HUES64 (cell line): ENCODE data around the gene ATP13A2.

Experiments used
- H3K27ac ChIP-seq: 2 replicates; pipeline ENCODE4 v1.7.0; 2013; ENCODE audit warnings: low read depth, low read length, inconsistent platforms
- H3K27me3 ChIP-seq: 2 replicates; pipeline ENCODE4 v1.6.1; 2013; ENCODE audit warnings: mild to moderate bottlenecking, low read length; ENCODE audit not compliant: insufficient read depth
- H3K36me3 ChIP-seq: 2 replicates; pipeline ENCODE4 v1.6.1; 2013; ENCODE audit warnings: mild to moderate bottlenecking, low read length; ENCODE audit not compliant: insufficient read depth
- H3K4me1 ChIP-seq: 2 replicates; pipeline ENCODE4 v1.6.1; 2013; ENCODE audit warnings: mild to moderate bottlenecking, low read length, moderate library complexity; ENCODE audit not compliant: insufficient read depth
- H3K4me3 ChIP-seq: 2 replicates; pipeline ENCODE4 v1.5.1; 2013; ENCODE audit warnings: mild to moderate bottlenecking, low read length, moderate library complexity
- H3K9ac ChIP-seq: 2 replicates; pipeline ENCODE4 v1.6.1; 2013; ENCODE audit warnings: mild to moderate bottlenecking, low read depth, low read length
- H3K9me3 ChIP-seq: 2 replicates; pipeline ENCODE4 v1.6.1; 2013; ENCODE audit warnings: low read depth, low read length; ENCODE audit not compliant: insufficient read depth
- WGBS: fragments of 150-250, 120-280 bp; methylation state at CpG from one replicate; pipeline ENCODE4 v1.1.7; 2013; ENCODE audit warnings: missing lambda C conversion rate; 5-methylcytosine and 5-hydroxymethylcytosine counted together

Gene ATP13A2

DNA sequence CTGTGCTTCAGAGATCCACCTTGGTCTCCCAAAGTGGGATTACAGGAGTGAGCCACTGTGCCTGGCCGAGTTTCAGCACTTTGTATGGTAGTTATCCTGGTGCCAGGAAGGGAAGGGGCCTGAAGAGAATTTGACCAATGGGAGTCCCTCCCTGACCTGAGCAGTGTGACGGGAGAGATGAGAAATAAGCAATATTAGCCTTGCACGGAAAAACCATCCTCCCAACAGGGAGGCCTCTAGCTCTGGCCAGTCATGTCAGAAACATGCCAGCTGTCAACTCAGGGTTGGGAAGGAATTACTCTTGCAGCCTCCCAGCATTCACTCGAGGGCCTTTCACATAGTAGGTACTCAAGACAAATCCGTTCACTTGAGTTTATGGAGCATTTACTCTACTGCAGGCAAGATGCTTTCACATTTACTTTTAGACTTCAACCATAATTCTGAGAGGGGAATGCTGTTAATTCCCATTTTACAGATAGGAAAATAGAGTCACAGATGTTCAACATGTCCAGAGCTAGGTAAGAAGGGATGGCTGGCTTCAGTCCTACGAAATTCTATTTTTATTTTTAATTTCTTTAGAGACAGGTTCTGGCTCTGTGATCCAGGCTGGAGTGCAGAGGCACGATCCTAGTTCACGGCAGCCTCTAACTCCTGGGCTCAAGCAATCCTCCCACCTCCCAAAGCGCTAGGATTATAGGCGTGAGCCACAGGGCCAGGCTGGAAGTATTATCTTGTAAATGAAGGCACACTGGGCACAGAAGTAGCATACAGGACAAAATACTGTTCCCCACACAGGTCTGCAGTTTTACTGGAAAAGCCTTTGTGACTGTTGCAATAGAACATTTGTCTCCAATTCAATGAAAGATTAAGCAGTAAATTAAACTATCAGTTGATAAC is 3.2 kb upstream of the ATP13A2 start:
- Histone ChIP-seq H3K27me3 (no peaks in the 10 kb centered on the region), H3K9ac (no peak overlapping the region), H3K4me1 (peaks cover 42% of the 10 kb centered on the region), H3K9me3 (no peaks in the 10 kb centered on the region), H3K36me3 (peaks cover 25% of the 10 kb centered on the region), H3K4me3 (no peak overlapping the region), H3K27ac (peak overlapping the region; percentile 44; the same call in 1 of the 2 replicates)
- WGBS = 44% methylated on average over 10 of the region's 10 CpGs

DNA sequence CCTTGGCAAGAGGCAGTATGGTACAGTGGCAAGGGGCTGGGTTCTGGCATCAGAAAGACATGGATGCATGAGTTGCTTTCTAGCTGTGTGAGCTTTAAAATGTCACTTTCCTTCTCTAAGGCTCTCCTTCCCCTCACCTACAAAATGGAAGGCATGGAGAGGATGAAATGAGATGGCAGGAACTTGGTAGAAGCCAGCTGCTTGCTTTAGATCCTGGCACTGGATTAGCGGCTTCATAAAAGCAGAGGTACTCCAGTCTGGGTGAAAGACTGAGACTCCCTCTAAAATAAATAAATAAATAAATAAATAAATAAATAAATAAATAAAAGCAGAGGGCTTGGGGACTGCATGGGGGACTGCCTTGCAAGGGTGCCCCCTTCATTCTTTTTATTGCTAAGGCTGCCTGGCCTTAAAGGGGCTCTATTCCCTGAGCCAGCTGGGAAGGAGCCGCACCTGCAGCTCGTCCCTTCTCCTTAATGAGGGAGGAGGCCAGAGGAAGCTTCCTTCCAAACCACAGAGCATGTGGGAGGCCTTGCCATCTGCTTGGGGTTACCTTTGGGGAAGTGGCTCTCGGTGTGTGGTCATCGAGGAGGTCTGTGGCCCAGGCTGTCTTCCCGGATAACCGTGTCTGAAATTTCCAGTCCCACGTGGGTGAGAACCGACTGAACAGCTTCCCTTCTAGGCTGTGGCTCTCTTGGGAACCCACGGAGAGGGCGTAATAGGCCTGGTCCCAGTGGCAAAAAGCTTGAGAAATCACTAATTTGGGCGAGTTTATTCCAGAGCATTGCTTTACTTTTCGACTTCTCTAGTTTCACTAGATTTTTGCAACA is 2.0 kb upstream of the ATP13A2 start:
- no peak overlapping the region for H3K9ac ChIP-seq
- peak overlapping the region; percentile 34; the same call in 1 of the 2 replicates for H3K27ac ChIP-seq
- peaks cover 42% of the 10 kb centered on the region for H3K4me1 ChIP-seq
- peaks cover 13% of the 10 kb centered on the region for H3K36me3 ChIP-seq
- no peak overlapping the region; the same call in 1 of the 2 replicates for H3K4me3 ChIP-seq
- no peaks in the 10 kb centered on the region for H3K27me3 ChIP-seq
- WGBS = 85% methylated on average over 13 of the region's 13 CpGs
- H3K9me3 ChIP-seq = no peaks in the 10 kb centered on the region

DNA sequence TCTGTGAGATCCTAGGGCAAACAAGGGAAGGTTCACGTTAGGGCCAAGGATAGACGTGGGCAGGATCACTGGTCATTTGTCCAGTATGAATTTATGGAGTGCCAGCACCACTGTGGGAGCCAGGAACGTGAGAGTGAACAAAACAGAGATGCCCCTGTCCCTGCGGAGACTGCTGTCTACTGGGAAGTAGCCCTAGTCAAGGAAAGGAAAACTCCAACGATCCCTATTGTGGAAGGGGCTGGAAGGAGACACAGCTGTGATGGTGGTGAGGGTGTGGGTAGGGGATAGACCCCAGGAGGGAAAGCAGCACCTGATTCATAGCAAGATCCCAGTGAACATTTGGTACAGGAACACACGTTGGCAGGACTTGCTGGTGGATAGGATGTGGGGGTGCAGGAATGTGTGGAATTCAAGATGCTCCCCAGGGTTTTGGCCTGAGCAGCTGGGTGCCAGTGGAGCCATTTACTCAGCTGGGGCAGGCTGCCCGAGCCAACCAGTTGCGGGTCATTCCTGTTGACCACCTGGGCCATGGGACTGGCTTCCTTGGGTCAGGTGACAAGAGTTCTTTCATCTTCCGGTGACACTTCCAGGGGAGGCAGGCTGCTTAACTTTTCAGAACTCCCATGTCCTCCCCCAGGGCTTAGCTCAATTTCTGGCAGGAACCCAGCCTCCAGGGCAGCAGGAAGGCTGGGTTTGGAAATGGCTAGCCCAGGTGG is 1.2 kb upstream of the ATP13A2 start:
- peak overlapping the region; percentile 34; the same call in 1 of the 2 replicates for H3K27ac ChIP-seq
- peaks cover 5% of the 10 kb centered on the region; the same call in 1 of the 2 replicates for H3K36me3 ChIP-seq
- no peak overlapping the region; the same call in 1 of the 2 replicates for H3K4me3 ChIP-seq
- H3K9me3 ChIP-seq = no peaks in the 10 kb centered on the region
- WGBS = 72% methylated on average over 9 of the region's 9 CpGs
- peaks cover 42% of the 10 kb centered on the region for H3K4me1 ChIP-seq
- no peak overlapping the region for H3K9ac ChIP-seq
- H3K27me3 ChIP-seq = no peaks in the 10 kb centered on the region

DNA sequence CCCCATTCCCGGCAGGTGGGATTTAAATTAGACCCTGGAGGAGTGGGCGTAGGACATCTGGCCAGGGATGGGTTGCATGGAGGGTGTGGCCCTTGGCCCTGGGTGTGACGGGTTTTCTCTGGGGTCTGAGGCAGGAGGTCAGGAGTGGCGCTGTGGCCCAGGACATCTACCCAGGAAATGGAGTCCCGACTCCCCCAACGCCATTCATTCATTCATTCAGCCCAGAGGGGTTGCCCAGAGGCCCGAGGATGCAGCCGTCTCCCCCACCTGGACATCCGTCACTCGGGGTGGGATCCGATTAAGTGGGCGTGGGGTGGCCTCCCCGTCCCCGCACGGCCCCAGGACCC is 663 bp downstream of the ATP13A2 start:
- WGBS = 3% methylated on average over 15 of the region's 15 CpGs
- peak overlapping the region; percentile 63 for H3K9ac ChIP-seq
- H3K4me1 ChIP-seq = peaks cover 38% of the 10 kb centered on the region
- peak overlapping the region; percentile 79 for H3K4me3 ChIP-seq
- no peaks in the 10 kb centered on the region for H3K27me3 ChIP-seq
- no peaks in the 10 kb centered on the region for H3K9me3 ChIP-seq
- H3K36me3 ChIP-seq = no peaks in the 10 kb centered on the region
- no peak overlapping the region for H3K27ac ChIP-seq

DNA sequence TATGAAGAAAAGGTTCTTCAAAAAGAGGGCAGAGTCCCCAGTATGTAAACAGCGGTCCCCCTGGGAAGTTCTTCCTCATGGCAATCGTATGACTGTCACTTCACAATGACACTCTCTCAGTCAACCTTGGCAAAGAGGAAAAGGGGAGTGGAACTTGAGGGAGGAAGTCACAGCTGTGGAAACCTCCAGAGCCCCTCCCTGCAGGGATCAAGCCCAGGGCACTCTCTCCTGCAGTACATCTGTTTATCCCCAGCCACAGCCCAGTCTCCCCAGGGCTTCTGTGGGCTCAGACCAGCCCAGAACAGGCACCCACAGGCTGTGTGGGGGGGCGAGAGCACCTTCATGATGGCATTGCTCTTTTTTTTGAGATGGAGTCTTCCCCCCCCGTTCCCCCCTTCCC is 2.0 kb downstream of the ATP13A2 start:
- H3K27me3 ChIP-seq = no peaks in the 10 kb centered on the region
- H3K9me3 ChIP-seq = no peaks in the 10 kb centered on the region
- 84% methylated on average over 3 of the region's 4 CpGs for WGBS
- H3K4me1 ChIP-seq = peaks cover 25% of the 10 kb centered on the region
- no peak overlapping the region for H3K4me3 ChIP-seq
- H3K9ac ChIP-seq = no peak overlapping the region
- peaks cover 9% of the 10 kb centered on the region for H3K36me3 ChIP-seq
- no peak overlapping the region for H3K27ac ChIP-seq

DNA sequence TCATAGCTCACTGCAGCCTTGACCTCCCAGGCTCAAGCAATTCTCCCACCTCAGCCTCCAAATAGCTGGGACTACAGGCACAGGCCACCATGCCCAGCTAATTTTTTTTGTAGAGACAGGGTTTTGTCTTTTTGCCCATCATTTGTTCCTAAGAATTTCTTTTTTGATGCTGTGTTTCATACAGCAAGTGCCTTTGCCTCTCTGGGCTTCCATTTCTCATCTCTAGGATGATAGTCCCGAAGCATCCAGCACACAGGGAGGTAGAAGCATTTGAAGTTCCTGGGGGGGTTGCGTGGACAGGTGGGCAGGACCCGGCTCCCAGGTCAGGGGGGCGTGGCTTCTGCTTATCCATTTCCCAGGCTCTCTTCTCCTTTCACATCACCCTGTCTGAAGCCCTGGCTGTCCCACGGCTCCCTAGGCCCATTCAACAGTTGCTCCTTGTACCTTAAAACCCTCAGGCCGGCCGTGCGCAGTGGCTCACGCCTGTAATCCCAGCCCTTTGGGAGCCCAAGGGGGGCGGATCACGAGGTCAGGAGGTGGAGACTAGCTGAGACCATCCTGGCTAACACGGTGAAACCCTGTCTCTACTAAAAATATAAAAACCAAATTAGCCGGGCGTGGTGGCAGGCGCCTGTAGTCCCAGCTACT is 3.4 kb downstream of the ATP13A2 start:
- Histone ChIP-seq H3K9me3 (no peaks in the 10 kb centered on the region), H3K4me3 (no peak overlapping the region), H3K4me1 (peaks cover 14% of the 10 kb centered on the region), H3K27ac (no peak overlapping the region), H3K27me3 (no peaks in the 10 kb centered on the region), H3K9ac (no peak overlapping the region), H3K36me3 (peaks cover 19% of the 10 kb centered on the region)
- WGBS = 88% methylated on average over 15 of the region's 15 CpGs

DNA sequence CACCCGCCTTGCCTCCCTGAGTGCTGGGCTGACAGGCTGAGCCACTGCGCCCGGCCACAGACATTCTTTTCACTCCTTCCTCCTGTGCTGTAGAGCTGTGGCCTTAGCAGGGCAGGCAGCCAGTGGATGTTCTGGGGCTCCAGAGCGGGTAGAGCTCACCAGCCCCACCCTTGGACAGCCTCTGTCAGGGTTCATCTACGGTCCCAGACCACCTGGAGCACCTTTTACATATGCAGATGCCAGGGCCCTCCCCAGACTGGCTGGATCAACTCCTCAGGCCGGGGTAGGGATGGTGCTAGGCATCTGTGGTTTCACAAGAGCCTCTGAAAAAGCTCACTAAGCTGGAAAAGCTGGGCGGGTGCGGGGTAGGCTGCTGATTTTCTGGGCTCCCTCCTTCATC is 4.6 kb downstream of the ATP13A2 start:
- Histone ChIP-seq H3K9ac (no peak overlapping the region), H3K27ac (no peak overlapping the region), H3K4me1 (peaks cover 2% of the 10 kb centered on the region; the same call in 1 of the 2 replicates), H3K27me3 (no peaks in the 10 kb centered on the region), H3K36me3 (peaks cover 29% of the 10 kb centered on the region), H3K9me3 (no peaks in the 10 kb centered on the region), H3K4me3 (no peak overlapping the region)
- WGBS = 54% methylated on average over 8 of the region's 8 CpGs

DNA sequence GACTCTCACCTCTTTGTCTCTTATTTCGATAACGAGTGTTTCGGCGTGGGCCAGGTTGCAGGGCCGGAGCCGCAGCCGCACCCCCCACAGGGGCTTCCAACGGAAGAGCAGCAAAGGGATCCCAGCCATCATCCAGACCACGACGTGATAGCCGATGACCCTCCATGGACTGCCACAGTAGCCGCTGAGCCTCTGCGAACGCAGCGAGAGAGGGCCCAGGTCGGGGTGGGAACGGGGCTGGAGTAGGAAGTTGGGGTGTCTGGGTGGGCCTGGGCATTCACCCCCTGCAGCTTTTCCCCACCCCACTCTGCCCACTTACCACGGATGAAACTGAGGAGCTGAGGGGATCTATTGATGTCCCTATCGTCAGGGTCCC is 6.4 kb downstream of the ATP13A2 start:
- Histone ChIP-seq H3K27ac (no peak overlapping the region), H3K9ac (no peak overlapping the region), H3K9me3 (no peaks in the 10 kb centered on the region), H3K36me3 (peaks cover 37% of the 10 kb centered on the region), H3K27me3 (no peaks in the 10 kb centered on the region), H3K4me1 (no peaks in the 10 kb centered on the region), H3K4me3 (no peak overlapping the region)
- 94% methylated on average over 19 of the region's 19 CpGs for WGBS

DNA sequence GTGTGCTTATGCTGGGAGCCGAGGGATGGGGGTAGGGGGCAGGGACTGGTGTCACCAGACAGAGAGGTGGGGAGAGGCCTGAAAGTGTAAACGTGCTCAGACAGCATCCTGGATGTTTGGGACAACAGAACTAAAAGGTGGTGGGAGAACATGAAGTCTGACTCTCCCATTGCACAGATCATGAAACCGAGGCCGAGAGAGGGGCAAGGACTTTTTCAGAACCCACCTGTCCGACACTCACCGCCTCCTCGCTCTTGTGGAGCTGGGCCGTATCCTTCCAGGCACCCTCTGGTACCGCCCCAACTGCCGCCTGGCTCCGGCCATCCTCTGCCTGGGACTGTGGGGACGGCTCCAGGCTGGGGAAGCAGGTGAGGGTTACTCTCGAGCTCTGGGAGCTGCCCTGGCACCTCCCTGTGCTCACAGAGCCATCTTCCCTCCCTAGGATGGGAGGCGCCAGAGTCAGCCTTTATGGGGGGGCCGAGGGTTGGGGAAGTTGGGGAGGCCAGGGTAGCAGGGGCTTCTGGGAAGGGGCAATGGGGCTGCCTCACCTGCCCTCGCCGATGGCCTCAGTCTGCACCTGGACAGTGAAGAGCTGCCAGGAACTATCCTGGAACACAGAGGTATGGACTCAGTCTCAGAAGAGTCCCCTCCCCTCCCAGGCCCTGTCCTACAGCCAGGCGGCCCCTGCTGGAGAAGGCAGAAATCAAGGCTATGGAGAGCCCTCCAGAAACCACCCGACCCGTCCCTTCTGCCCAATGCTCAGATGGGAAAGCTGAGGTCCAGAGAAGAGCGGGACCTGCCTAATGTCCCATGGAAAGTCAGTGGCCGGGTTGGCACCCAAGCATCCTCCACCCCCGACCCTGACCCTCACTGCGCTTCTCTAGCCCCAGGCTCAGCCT is 7.0 kb downstream of the ATP13A2 start:
- Histone ChIP-seq H3K27ac (no peak overlapping the region), H3K4me3 (no peak overlapping the region)
- 91% methylated on average over 24 of the region's 24 CpGs for WGBS

DNA sequence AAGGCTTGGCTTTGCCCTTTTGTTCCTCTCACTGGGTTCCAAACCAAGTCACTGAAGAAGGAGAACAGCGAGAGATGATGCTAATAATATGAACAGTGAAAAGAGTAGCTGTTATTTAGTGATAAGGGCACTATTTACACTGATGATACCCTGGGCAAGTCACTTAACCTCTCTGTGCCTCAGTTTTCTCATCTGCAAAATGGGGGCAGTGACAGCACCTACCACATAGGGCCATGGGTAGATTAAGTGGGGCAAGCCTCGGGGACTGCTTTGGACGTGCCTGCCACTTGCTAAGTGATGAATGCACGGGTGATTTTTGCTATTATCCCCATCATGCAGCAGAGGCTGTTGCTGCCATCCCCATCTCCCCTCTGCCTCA is 9.2 kb downstream of the ATP13A2 start:
- H3K9me3 ChIP-seq = no peaks in the 10 kb centered on the region
- H3K27me3 ChIP-seq = no peaks in the 10 kb centered on the region
- no peak overlapping the region for H3K27ac ChIP-seq
- no peak overlapping the region for H3K9ac ChIP-seq
- no peaks in the 10 kb centered on the region for H3K4me1 ChIP-seq
- H3K36me3 ChIP-seq = peaks cover 50% of the 10 kb centered on the region
- WGBS = 96% methylated on average over 4 of the region's 4 CpGs
- no peak overlapping the region for H3K4me3 ChIP-seq

More for the DNA sequence above, 7.0 kb downstream of the ATP13A2 start:
- H3K4me1 ChIP-seq = no peaks in the 10 kb centered on the region
- H3K9ac ChIP-seq = no peak overlapping the region
- no peaks in the 10 kb centered on the region for H3K27me3 ChIP-seq
- H3K36me3 ChIP-seq = peaks cover 37% of the 10 kb centered on the region
- H3K9me3 ChIP-seq = no peaks in the 10 kb centered on the region
